ENCODE data around the gene SFTPB.

GRCh38 chr2:85695691-85696668 is 28.0 kb upstream of the SFTPB start:
- TF ChIP-seq HDGF (IDR thresholded peaks at IDR 0.05; ENCODE audit: borderline replicate concordance), result no peak
- TF ChIP-seq NFRKB (IDR thresholded peaks at IDR 0.05), result no peak
- no peak for TF ChIP-seq FOXK2 (IDR thresholded peaks at IDR 0.05)
- no peak for TF ChIP-seq BHLHE40 (IDR thresholded peaks at IDR 0.05; ENCODE audit: borderline replicate concordance)
- TF ChIP-seq SP1 (IDR thresholded peaks at IDR 0.05), result no peak
- TF ChIP-seq LEF1 (IDR thresholded peaks at IDR 0.05; ENCODE audit: borderline replicate concordance), result no peak
- TF ChIP-seq FOXM1 (IDR thresholded peaks at IDR 0.05; ENCODE audit: borderline replicate concordance), result no peak
- no peak for TF ChIP-seq CTBP1 (IDR thresholded peaks at IDR 0.05; ENCODE audit: borderline replicate concordance)
- no peak for TF ChIP-seq SUZ12 (IDR thresholded peaks at IDR 0.05)
- TF ChIP-seq ELF4 (IDR thresholded peaks at IDR 0.05), result no peak
- TF ChIP-seq ARNT (IDR thresholded peaks at IDR 0.05), result no peak
- TF ChIP-seq FOXA1 (IDR thresholded peaks at IDR 0.05), result no peak
- no peak for TF ChIP-seq PKNOX1 (IDR thresholded peaks at IDR 0.05)
- TF ChIP-seq TARDBP (IDR thresholded peaks at IDR 0.05), result no peak
